Measurements from ENCODE around the gene SENP2.

Gene SENP2

DNA sequence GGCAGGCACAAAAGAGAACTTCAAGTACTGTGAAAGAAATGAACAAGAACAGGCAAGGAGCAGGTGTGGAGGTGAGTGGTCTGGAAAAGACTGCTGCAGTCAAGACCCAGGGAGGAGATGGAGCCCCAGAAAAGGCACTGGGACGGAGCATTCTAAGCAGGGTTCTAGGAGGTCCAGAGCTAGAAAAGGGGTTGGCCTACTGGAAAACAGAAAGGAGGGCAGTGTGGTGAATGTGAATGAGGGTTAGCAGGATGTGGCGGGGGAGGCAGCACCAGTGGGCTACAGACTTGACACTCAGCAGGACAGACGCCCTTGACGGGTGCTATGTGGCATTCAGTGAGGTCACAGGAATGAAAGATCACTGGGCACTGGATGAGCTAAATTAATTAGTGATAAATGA is 75.7 kb downstream of the SENP2 start:
- DNase-seq (ENCODE audit: extremely low spot score), result no peak
- TF ChIP-seq, protein P1, sequence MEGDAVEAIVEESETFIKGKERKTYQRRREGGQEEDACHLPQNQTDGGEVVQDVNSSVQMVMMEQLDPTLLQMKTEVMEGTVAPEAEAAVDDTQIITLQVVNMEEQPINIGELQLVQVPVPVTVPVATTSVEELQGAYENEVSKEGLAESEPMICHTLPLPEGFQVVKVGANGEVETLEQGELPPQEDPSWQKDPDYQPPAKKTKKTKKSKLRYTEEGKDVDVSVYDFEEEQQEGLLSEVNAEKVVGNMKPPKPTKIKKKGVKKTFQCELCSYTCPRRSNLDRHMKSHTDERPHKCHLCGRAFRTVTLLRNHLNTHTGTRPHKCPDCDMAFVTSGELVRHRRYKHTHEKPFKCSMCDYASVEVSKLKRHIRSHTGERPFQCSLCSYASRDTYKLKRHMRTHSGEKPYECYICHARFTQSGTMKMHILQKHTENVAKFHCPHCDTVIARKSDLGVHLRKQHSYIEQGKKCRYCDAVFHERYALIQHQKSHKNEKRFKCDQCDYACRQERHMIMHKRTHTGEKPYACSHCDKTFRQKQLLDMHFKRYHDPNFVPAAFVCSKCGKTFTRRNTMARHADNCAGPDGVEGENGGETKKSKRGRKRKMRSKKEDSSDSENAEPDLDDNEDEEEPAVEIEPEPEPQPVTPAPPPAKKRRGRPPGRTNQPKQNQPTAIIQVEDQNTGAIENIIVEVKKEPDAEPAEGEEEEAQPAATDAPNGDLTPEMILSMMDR (IDR thresholded peaks at IDR 0.05; ENCODE audit: control extremely low read depth, extremely low read depth, low read depth, missing control alignments), result no peak
- CTCF ChIA-PET, result interaction anchor here (0.8 to 8.4 kb wide), 13 partner anchors 11 to 955 kb away, joined by 3 to 189 read pairs (median 11); no protein-coding TSS in a partner anchor
- POLR2A ChIA-PET, result no interaction called here

DNA sequence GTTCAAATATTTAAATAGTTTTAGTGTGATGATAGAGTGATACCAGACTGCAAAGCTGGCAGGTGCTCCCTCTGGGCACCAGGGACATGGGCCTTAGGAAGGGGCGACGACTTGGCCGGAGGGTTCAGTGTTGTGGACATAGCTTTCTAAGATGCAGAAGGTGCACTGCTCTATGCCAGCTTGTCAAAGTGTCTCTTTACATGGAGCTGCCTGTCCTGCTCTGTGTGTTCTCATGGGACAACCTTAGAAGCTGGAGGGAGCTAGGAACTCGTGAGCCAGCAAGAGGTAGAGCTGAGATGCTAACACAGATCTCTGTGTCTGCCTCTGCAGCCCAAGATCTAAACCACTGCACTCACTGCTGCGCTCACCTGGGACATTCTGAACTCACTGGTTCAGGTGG is 77.8 kb downstream of the SENP2 start:
- TF ChIP-seq, protein P1 (IDR thresholded peaks at IDR 0.05; ENCODE audit: control extremely low read depth, extremely low read depth, low read depth, missing control alignments), result no peak
- CTCF ChIA-PET, result interaction anchor here (1.5 to 8.4 kb wide), 5 partner anchors 9 to 116 kb away, joined by 4 to 189 read pairs (median 81); no protein-coding TSS in a partner anchor
- no peak for DNase-seq (ENCODE audit: extremely low spot score)
- POLR2A ChIA-PET, result no interaction called here

DNA sequence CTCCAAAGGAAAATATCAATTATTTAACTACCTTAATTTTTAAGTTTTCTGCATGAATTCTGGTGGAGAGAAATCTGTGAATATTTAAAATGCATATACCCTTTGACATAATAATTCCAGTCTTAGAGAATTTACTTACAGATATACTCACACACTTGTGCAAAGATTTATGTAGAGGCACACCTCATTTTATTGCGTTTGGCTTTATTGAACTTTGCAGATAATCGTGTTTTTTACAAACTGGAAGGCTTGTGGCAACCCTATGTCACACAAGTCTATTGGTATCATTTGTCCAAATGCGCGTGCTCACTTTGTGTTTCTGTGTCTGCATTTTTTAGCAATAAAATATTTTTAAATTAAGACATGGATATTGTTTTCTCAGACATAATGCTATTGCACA is 81.5 kb downstream of the SENP2 start:
- CTCF ChIA-PET, result no interaction called here
- TF ChIP-seq, protein P1 (IDR thresholded peaks at IDR 0.05; ENCODE audit: control extremely low read depth, extremely low read depth, low read depth, missing control alignments), result no peak
- POLR2A ChIA-PET, result no interaction called here
- no peak for DNase-seq (ENCODE audit: extremely low spot score)

DNA sequence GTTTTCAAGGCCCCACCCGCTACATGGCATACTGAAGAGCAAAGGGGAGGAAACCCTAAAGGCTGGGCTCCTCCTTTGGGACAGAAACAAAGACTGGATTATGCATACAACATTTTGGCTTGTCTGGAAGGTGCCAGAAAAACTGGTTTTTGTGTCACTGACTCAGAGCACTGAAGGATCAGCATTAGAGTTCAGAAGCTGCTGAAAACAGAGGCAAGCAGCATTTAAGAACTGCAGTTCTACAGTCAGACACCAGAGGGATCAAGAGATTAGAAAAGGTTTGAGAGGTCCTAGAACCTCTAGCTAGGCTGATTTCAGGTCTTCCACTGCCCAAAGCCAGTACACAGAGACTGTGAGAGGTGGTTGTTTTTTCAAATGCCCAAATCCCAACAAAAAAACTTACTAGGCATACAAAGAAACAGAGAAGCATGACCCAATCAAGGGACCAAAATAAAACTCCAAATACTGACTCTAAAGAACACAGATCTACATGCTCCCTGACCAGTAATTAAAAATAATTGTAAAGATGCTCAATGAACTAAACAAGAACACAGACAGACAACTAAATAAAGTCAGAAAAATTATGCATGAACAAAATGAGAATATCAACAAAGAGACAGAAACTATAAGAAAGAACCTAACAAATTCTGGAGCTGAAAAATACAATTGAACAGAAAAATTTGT is 91.2 kb downstream of the SENP2 start:
- DNase-seq (ENCODE audit: extremely low spot score), result peak; percentile 58
- TF ChIP-seq, protein P1 (IDR thresholded peaks at IDR 0.05; ENCODE audit: control extremely low read depth, extremely low read depth, low read depth, missing control alignments), result peak; percentile 57
- ChIA-PET POLR2A (no interaction called here), CTCF (interaction anchor here (0.6 to 4.7 kb wide), 18 partner anchors 12 to 151 kb away, joined by 3 to 39 read pairs (median 4); no protein-coding TSS in a partner anchor)

DNA sequence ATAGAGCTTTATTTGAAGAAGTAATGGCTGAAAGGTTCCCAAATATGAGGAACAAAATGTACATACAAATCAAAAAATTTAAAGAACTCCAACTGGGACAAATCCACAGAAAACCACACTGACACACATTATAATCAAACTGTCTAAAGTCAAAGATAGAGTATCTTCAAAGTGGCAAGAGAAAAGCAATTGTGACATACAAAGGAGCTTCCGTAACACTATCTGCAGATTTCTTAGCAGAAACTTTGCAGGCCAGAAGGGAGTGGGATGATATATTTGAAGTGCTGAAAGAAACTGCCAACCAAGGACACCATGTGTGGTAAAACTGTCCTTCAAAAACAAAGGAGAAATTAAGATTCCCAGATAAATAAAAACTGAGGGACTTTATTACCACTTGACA is 91.9 kb downstream of the SENP2 start:
- POLR2A ChIA-PET, result no interaction called here
- DNase-seq (ENCODE audit: extremely low spot score), result no peak
- TF ChIP-seq, protein P1 (IDR thresholded peaks at IDR 0.05; ENCODE audit: control extremely low read depth, extremely low read depth, low read depth, missing control alignments), result no peak
- CTCF ChIA-PET, result interaction anchor here (0.6 to 4.7 kb wide), 17 partner anchors 11 to 150 kb away, joined by 3 to 39 read pairs (median 4); no protein-coding TSS in a partner anchor

DNA sequence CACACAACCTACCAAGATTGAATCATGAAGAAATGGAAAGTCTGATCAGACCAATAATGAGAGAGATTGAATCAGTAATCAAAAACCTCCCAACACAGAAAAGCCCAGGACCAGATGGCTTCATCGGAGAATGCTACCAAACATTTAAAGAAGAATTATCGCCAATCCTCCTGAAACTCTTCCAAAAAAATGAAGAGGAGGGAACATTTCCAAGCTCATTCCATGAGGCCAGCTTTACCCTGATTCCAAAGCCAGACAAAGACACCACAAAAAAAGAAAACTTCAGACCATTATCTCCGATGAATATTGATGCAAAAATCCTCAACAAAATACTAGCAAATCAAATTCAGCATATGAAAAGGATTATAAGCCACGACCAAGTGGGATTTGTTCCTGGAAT is 94.1 kb downstream of the SENP2 start:
- DNase-seq (ENCODE audit: extremely low spot score), result no peak
- ChIA-PET POLR2A (no interaction called here), CTCF (interaction anchor here (4.7 kb wide), 1 partner anchor 84 kb away, joined by 39 read pairs; no protein-coding TSS in a partner anchor)
- TF ChIP-seq, protein P1 (IDR thresholded peaks at IDR 0.05; ENCODE audit: control extremely low read depth, extremely low read depth, low read depth, missing control alignments), result no peak

All from GM10248 (cell line).